DOHH2 (cell line): ENCODE measurements around the gene CX3CL1.

Source experiments
- H3F3A ChIP-seq: fragments of 200-600 bp; sonication (generic), shearing (Covaris generic); 2 replicates; pipeline ENCODE4 v1.6.0; 2016; ENCODE audit warnings: antibody characterized with exemption, mild to moderate bottlenecking; ENCODE audit not compliant: control insufficient read depth, insufficient read depth
- H3K27ac ChIP-seq: fragments of 200-600 bp; sonication (generic); 2 replicates; pipeline ENCODE4 v1.5.1; 2014; ENCODE audit warnings: low read depth, mild to moderate bottlenecking, low read length, moderate library complexity
- H3K27me3 ChIP-seq: fragments of 200-600 bp; sonication (generic); 2 replicates; pipeline ENCODE4 v1.6.1; 2014; ENCODE audit warnings: mild to moderate bottlenecking, low read length, mixed read lengths; ENCODE audit not compliant: control insufficient read depth
- H3K36me3 ChIP-seq: fragments of 200-600 bp; sonication (generic); 2 replicates; pipeline ENCODE4 v1.6.1; 2014; ENCODE audit warnings: mild to moderate bottlenecking, low read length, moderate library complexity, mixed read lengths; ENCODE audit not compliant: control insufficient read depth
- H3K4me1 ChIP-seq: fragments of 200-600 bp; sonication (generic); 2 replicates; pipeline ENCODE4 v1.6.1; 2014; ENCODE audit warnings: mild to moderate bottlenecking, low read length, mixed read lengths; ENCODE audit not compliant: control insufficient read depth
- H3K4me2 ChIP-seq: fragments of 200-600 bp; sonication (generic); 2 replicates; pipeline ENCODE4 v1.6.0; 2014; ENCODE audit warnings: mild to moderate bottlenecking, low read length, moderate library complexity
- H3K4me3 ChIP-seq: fragments of 200-600 bp; sonication (generic); 2 replicates; pipeline ENCODE4 v1.5.1; 2014; ENCODE audit warnings: mild to moderate bottlenecking, low read length, mixed read lengths
- H3K79me2 ChIP-seq: fragments of 200-600 bp; sonication (generic); 2 replicates; pipeline ENCODE4 v1.6.1; 2014; ENCODE audit warnings: mild to moderate bottlenecking, low read length, mixed read lengths; ENCODE audit not compliant: control insufficient read depth
- H3K9me2 ChIP-seq: fragments of 200-600 bp; sonication (generic); replicated peaks from 2 replicates; pipeline ENCODE4 v1.6.1; 2014; ENCODE audit warnings: mild to moderate bottlenecking, low read length, mixed read lengths; ENCODE audit not compliant: control insufficient read depth
- H3K9me3 ChIP-seq: fragments of 200-600 bp; sonication (generic); 2 replicates; pipeline ENCODE4 v1.6.1; 2014; ENCODE audit warnings: antibody characterized with exemption, low read length, mixed read lengths; ENCODE audit not compliant: control insufficient read depth, insufficient read depth
- H4K20me1 ChIP-seq: fragments of 200-600 bp; sonication (generic); 2 replicates; pipeline ENCODE4 v1.6.0; 2014; ENCODE audit warnings: low read depth, mild to moderate bottlenecking, antibody characterized with exemption, low read length, moderate library complexity; ENCODE audit not compliant: control insufficient read depth, insufficient read depth
- EZH2phosphoT487 ChIP-seq: fragments of 200-600 bp; sonication (generic); IDR thresholded peaks from 2 replicates; pipeline ENCODE4 v1.6.1; 2017; ENCODE audit warnings: borderline replicate concordance, mild to moderate bottlenecking, antibody characterized with exemption, low read length, moderate library complexity, mixed read lengths
- TF ChIP-seq, protein P1 (sequence below): fragments of 200-600 bp; sonication (generic); IDR thresholded peaks from one replicate; pipeline ENCODE4 v1.5.1; 2014; ENCODE audit warnings: antibody characterized with exemption, mild to moderate bottlenecking, low read depth, low read length; ENCODE audit not compliant: poor library complexity, severe bottlenecking

CX3CL1 gene

DNA sequence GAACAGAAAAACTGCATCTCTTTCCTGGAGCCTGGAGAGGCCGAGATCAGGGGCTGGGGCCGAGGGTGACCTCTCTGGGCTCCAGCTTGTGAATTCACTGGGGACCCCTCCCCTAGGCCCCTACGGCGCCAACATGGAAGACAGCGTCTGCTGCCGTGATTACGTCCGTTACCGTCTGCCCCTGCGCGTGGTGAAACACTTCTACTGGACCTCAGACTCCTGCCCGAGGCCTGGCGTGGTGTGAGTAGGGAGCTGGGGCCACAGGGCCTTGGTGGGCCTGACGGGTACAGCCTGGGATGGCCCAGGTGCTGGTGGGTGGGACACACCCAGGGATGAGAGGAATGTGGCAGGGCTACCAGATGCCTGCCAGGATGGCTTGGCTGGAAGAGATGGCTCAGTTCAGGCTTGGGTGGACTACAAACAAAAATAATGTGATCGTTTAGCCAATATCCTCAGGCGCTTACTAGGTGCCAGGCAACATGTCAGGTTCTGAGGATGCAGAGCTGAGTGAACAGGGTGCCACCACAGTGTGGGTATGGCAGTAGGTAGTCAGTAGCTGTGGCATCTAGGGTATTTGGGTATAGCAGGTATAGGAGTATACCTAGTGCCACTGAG lies 11.9 kb upstream of the CX3CL1 start:
- Histone ChIP-seq H3K9me2 (no peaks in the 10 kb centered on the region), H3F3A (no peaks in the 10 kb centered on the region), H3K4me3 (no peak overlapping the region), H3K4me1 (no peaks in the 10 kb centered on the region), H3K27me3 (peaks cover 21% of the 10 kb centered on the region), H3K79me2 (no peaks in the 10 kb centered on the region), H4K20me1 (no peaks in the 10 kb centered on the region), H3K4me2 (no peak overlapping the region), H3K27ac (no peak overlapping the region), H3K36me3 (no peaks in the 10 kb centered on the region), H3K9me3 (no peaks in the 10 kb centered on the region)
- TF ChIP-seq, protein P1, sequence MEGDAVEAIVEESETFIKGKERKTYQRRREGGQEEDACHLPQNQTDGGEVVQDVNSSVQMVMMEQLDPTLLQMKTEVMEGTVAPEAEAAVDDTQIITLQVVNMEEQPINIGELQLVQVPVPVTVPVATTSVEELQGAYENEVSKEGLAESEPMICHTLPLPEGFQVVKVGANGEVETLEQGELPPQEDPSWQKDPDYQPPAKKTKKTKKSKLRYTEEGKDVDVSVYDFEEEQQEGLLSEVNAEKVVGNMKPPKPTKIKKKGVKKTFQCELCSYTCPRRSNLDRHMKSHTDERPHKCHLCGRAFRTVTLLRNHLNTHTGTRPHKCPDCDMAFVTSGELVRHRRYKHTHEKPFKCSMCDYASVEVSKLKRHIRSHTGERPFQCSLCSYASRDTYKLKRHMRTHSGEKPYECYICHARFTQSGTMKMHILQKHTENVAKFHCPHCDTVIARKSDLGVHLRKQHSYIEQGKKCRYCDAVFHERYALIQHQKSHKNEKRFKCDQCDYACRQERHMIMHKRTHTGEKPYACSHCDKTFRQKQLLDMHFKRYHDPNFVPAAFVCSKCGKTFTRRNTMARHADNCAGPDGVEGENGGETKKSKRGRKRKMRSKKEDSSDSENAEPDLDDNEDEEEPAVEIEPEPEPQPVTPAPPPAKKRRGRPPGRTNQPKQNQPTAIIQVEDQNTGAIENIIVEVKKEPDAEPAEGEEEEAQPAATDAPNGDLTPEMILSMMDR = no peak
- no peak for TF ChIP-seq EZH2phosphoT487

DNA sequence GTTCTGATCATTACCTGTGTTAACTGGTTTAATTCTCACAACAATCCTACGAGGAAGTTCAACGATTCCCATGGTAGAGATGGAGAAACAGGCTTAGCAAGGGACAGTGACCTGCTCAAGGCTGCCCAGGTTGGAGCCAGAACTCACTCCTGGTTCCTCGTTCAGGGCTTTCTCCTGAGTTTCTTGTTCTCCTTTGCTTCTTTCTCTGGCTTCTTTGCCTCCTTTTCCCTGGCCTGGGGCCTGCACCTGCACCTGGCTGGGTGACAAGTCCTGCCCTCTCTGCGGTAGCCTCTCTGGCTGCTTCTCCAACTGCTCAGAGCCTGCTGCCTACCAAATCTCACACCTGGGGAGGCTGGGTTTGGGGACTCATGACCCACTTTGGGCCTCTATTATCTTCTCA lies 10.9 kb upstream of the CX3CL1 start:
- no peaks in the 10 kb centered on the region for H3K79me2 ChIP-seq
- H3K4me2 ChIP-seq = no peak overlapping the region

DNA sequence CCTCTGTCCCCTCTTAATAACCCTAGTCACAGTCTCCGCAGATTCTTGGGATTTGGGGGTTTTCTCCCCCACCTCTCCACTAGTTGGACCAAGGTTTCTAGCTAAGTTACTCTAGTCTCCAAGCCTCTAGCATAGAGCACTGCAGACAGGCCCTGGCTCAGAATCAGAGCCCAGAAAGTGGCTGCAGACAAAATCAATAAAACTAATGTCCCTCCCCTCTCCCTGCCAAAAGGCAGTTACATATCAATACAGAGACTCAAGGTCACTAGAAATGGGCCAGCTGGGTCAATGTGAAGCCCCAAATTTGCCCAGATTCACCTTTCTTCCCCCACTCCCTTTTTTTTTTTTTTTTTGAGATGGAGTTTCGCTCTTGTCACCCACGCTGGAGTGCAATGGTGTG lies 8.1 kb upstream of the CX3CL1 start:
- TF ChIP-seq EZH2phosphoT487 = no peak
- Histone ChIP-seq H3K79me2 (no peaks in the 10 kb centered on the region), H3F3A (no peaks in the 10 kb centered on the region), H3K9me2 (no peaks in the 10 kb centered on the region), H4K20me1 (no peaks in the 10 kb centered on the region), H3K4me3 (no peak overlapping the region), H3K4me1 (no peaks in the 10 kb centered on the region), H3K9me3 (no peaks in the 10 kb centered on the region), H3K27me3 (peaks cover 39% of the 10 kb centered on the region), H3K4me2 (no peak overlapping the region), H3K27ac (no peak overlapping the region), H3K36me3 (no peaks in the 10 kb centered on the region)

More for the DNA sequence above, 10.9 kb upstream of the CX3CL1 start:
- Histone ChIP-seq H3F3A (no peaks in the 10 kb centered on the region), H3K27me3 (peaks cover 30% of the 10 kb centered on the region), H3K4me1 (no peaks in the 10 kb centered on the region), H3K4me3 (no peak overlapping the region), H4K20me1 (no peaks in the 10 kb centered on the region), H3K27ac (no peak overlapping the region), H3K9me3 (no peaks in the 10 kb centered on the region), H3K9me2 (no peaks in the 10 kb centered on the region), H3K36me3 (no peaks in the 10 kb centered on the region)
- no peak for TF ChIP-seq EZH2phosphoT487

DNA sequence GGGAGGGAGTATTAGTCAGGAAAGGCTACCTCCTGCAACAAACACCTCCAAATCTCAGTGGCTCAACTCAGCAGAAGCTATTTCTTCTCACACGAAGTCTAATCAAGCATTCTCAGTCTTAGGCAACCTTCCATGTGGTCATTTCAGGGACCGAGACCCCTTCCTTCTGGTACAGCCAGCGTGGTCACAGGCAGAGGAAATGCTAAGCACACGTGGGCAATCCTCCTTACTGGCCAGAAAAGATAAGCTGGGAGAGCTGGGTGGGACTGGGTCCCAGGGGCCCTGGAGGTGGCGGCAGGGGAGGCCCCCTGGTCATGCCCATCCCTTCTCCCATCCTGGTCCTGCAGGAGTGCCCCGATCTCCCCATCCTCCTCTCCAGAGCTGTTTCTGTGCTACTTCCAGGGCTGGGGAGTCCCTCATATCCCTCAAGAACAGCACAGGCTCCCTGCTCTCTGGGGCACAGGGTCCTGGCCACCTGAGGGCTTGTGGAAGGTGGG lies 5.7 kb upstream of the CX3CL1 start:
- no peaks in the 10 kb centered on the region for H3K9me3 ChIP-seq
- H3K79me2 ChIP-seq = no peaks in the 10 kb centered on the region
- no peak overlapping the region for H3K27ac ChIP-seq
- no peaks in the 10 kb centered on the region for H3K4me1 ChIP-seq
- H3K27me3 ChIP-seq = peaks cover 32% of the 10 kb centered on the region
- H3K4me3 ChIP-seq = no peak overlapping the region
- H3K36me3 ChIP-seq = no peaks in the 10 kb centered on the region
- H3F3A ChIP-seq = no peaks in the 10 kb centered on the region
- no peaks in the 10 kb centered on the region for H4K20me1 ChIP-seq
- no peak overlapping the region for H3K4me2 ChIP-seq
- no peaks in the 10 kb centered on the region for H3K9me2 ChIP-seq
- no peak for TF ChIP-seq EZH2phosphoT487
- TF ChIP-seq, protein P1 = no peak
